ENCODE measurements around the gene NEK1. TPM values are rescaled to one million over a fixed set of nuclear protein-coding genes. Genes with fewer than 3 reads are reported as not detected.

The NEK1 gene
- total and polyA plus RNA-seq, 2 of the 13 experiments (the other 11 are each of a cell fraction or from before 2014, with no cell fraction given) = 2.9 to 5.4 TPM

- in situ Hi-C loops (cut with HindIII; ENCODE audit: extremely low pct_ligation_motif_present, low pct_unique_long_range_greater_than_20kb) = no loop called here
- POLR2A ChIA-PET = no interaction called here
- no TSS peak for BruUV-seq (replicated peaks)
- H3K27ac ChIP-seq (ENCODE audit: extremely low read length, insufficient read depth, low read length) = no peak overlapping the region
- H3K4me2 ChIP-seq (ENCODE audit: low read depth, low read length) = no peak overlapping the region
- no peak for ATAC-seq
- peaks cover 0 to 11% of the 10 kb centered on the region in 2 experiments; a peak in 2 of 5 replicates for H3K36me3 ChIP-seq (replicated peaks in 1 of 2; ENCODE audit: control insufficient read depth in 1 of 2, insufficient read depth in 2 of 2, low read length in 2 of 2)
- H4K20me1 ChIP-seq (ENCODE audit: insufficient read depth, low read length) = no peaks in the 10 kb centered on the region
- H3K4me1 ChIP-seq (ENCODE audit: insufficient read depth, low read length) = no peaks in the 10 kb centered on the region
- no peak overlapping the region for H2AFZ ChIP-seq (ENCODE audit: low read length)
- no peak overlapping the region for H3K4me3 ChIP-seq (replicated peaks in 1 of 3; ENCODE audit: insufficient read depth in 1 of 3, low read depth in 2 of 3, low read length in 3 of 3)
- CTCF ChIA-PET (ENCODE audit: low intra/inter-chr PET ratio, low total read pairs) = no interaction called here
- no peak for DNase-seq (ENCODE audit: low spot score)
- H3K9me3 ChIP-seq (ENCODE audit: low read length) = no peaks in the 10 kb centered on the region
- no peak for TF ChIP-seq RBM22 (optimal IDR thresholded peaks at IDR 0.05; ENCODE audit: low read length)
- no peak for TF ChIP-seq ZBTB7A (CRISPR knock-in tag; IDR thresholded peaks at IDR 0.05)
- TF ChIP-seq RAD21 (CRISPR knock-in tag; IDR thresholded peaks at IDR 0.05) = no peak
- no peak for TF ChIP-seq ZHX1 (CRISPR knock-in tag; IDR thresholded peaks at IDR 0.05; ENCODE audit: low read depth)
- TF ChIP-seq ZSCAN22 (CRISPR knock-in tag; IDR thresholded peaks at IDR 0.05) = no peak
- no peak for TF ChIP-seq ZNF207 (IDR thresholded peaks at IDR 0.05; ENCODE audit: borderline replicate concordance)
- H3K27me3 ChIP-seq (ENCODE audit: control insufficient read depth in 1 of 2, insufficient read depth in 2 of 2, low read length in 2 of 2) = no peaks in the 10 kb centered on the region
- H3K9ac ChIP-seq (ENCODE audit: insufficient read depth, low read depth, low read length) = no peak overlapping the region
- intact Hi-C loops (cut with micrococcal nuclease; ENCODE audit: unreplicated experiment) = no loop called here
- no peaks in the 10 kb centered on the region for H3K79me2 ChIP-seq (ENCODE audit: insufficient read depth, low read length)
- no peak for FAIRE-seq
- 59% methylated on average over 2 of the region's 2 CpGs for WGBS (ENCODE audit: low lambda C conversion rate)
Measured at GRCh38 chr4:169583563-169583962, 28.8 kb downstream of the NEK1 start.

- CTCF ChIA-PET (ENCODE audit: low intra/inter-chr PET ratio, low total read pairs) = no interaction called here
- Histone ChIP-seq H3K4me3 (replicated peaks in 1 of 3; ENCODE audit: insufficient read depth in 1 of 3, low read depth in 2 of 3, low read length in 3 of 3) (no peak overlapping the region), H3K4me2 (ENCODE audit: low read depth, low read length) (no peak overlapping the region), H3K9me3 (ENCODE audit: low read length) (no peaks in the 10 kb centered on the region), H3K27me3 (ENCODE audit: control insufficient read depth in 1 of 2, insufficient read depth in 2 of 2, low read length in 2 of 2) (no peaks in the 10 kb centered on the region), H3K36me3 (replicated peaks in 1 of 2; ENCODE audit: control insufficient read depth in 1 of 2, insufficient read depth in 2 of 2, low read length in 2 of 2) (peaks cover 0 to 11% of the 10 kb centered on the region in 2 experiments; a peak in 2 of 5 replicates), H3K79me2 (ENCODE audit: insufficient read depth, low read length) (no peaks in the 10 kb centered on the region), H2AFZ (ENCODE audit: low read length) (no peak overlapping the region), H3K9ac (ENCODE audit: insufficient read depth, low read depth, low read length) (no peak overlapping the region), H3K27ac (ENCODE audit: extremely low read length, insufficient read depth, low read length) (no peak overlapping the region), H4K20me1 (ENCODE audit: insufficient read depth, low read length) (no peaks in the 10 kb centered on the region), H3K4me1 (ENCODE audit: insufficient read depth, low read length) (no peaks in the 10 kb centered on the region)
- DNase-seq (ENCODE audit: low spot score) (no peak), ATAC-seq (no peak), FAIRE-seq (no peak)
- POLR2A ChIA-PET = no interaction called here
- 97% methylated on average over 3 of the region's 3 CpGs for WGBS (ENCODE audit: low lambda C conversion rate)
- in situ Hi-C loops (cut with HindIII; ENCODE audit: extremely low pct_ligation_motif_present, low pct_unique_long_range_greater_than_20kb) (no loop called here), intact Hi-C loops (cut with micrococcal nuclease; ENCODE audit: unreplicated experiment) (no loop called here)
- no TSS peak for BruUV-seq (replicated peaks)
- TF ChIP-seq ZNF710 (CRISPR knock-in tag; IDR thresholded peaks at IDR 0.05; ENCODE audit: borderline replicate concordance) = no peak
- TF ChIP-seq ZNF549 (CRISPR knock-in tag; IDR thresholded peaks at IDR 0.05) = no peak
- TF ChIP-seq FOXO1 (CRISPR knock-in tag; IDR thresholded peaks at IDR 0.05) = no peak
- TF ChIP-seq, protein P1, sequence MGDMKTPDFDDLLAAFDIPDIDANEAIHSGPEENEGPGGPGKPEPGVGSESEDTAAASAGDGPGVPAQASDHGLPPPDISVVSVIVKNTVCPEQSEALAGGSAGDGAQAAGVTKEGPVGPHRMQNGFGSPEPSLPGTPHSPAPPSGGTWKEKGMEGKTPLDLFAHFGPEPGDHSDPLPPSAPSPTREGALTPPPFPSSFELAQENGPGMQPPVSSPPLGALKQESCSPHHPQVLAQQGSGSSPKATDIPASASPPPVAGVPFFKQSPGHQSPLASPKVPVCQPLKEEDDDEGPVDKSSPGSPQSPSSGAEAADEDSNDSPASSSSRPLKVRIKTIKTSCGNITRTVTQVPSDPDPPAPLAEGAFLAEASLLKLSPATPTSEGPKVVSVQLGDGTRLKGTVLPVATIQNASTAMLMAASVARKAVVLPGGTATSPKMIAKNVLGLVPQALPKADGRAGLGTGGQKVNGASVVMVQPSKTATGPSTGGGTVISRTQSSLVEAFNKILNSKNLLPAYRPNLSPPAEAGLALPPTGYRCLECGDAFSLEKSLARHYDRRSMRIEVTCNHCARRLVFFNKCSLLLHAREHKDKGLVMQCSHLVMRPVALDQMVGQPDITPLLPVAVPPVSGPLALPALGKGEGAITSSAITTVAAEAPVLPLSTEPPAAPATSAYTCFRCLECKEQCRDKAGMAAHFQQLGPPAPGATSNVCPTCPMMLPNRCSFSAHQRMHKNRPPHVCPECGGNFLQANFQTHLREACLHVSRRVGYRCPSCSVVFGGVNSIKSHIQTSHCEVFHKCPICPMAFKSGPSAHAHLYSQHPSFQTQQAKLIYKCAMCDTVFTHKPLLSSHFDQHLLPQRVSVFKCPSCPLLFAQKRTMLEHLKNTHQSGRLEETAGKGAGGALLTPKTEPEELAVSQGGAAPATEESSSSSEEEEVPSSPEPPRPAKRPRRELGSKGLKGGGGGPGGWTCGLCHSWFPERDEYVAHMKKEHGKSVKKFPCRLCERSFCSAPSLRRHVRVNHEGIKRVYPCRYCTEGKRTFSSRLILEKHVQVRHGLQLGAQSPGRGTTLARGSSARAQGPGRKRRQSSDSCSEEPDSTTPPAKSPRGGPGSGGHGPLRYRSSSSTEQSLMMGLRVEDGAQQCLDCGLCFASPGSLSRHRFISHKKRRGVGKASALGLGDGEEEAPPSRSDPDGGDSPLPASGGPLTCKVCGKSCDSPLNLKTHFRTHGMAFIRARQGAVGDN (CRISPR knock-in tag; IDR thresholded peaks at IDR 0.05) = no peak
- no peak for TF ChIP-seq SIX4 (CRISPR knock-in tag; IDR thresholded peaks at IDR 0.05)
Measured at GRCh38 chr4:169582706-169583105, 29.7 kb downstream of the NEK1 start.

Measured in HepG2 (cell line).